Testis (tissue), 2 donors: ENCODE measurements around the gene RBL2.

Source experiments
- CTCF ChIP-seq, 3 experiments: fragments of 450-650 bp in 2 of 3; fragments of 200-600 bp in 1 of 3; sonication (generic) in 1 of 3; IDR thresholded peaks; one replicate each; pipeline ENCODE4 v1.5.1; 2016 to 2019; ENCODE audit warnings: antibody characterized with exemption in 3 of 3, mild to moderate bottlenecking in 2 of 3, moderate library complexity in 1 of 3
- POLR2A ChIP-seq: fragments of 450-650 bp; IDR thresholded peaks from one replicate; pipeline ENCODE4 v1.6.1; 2017; ENCODE audit warnings: antibody characterized with exemption, mild to moderate bottlenecking, moderate library complexity

GRCh38 chr16:53433509-53433908 is 762 bp upstream of the RBL2 start:
- TF ChIP-seq CTCF (IDR thresholded peaks at IDR 0.05) (no peak), POLR2A (no peak)
